ENCODE data around the gene CMTM5. TPM values are rescaled to one million over a fixed set of nuclear protein-coding genes. Genes with fewer than 3 reads are reported as not detected.
A peak's percentile ranks its signal among the peaks of the same experiment; 100 is the strongest.

The CMTM5 gene
- total RNA-seq, 1 donor from 2014 or later, result 4.3 TPM

DNA sequence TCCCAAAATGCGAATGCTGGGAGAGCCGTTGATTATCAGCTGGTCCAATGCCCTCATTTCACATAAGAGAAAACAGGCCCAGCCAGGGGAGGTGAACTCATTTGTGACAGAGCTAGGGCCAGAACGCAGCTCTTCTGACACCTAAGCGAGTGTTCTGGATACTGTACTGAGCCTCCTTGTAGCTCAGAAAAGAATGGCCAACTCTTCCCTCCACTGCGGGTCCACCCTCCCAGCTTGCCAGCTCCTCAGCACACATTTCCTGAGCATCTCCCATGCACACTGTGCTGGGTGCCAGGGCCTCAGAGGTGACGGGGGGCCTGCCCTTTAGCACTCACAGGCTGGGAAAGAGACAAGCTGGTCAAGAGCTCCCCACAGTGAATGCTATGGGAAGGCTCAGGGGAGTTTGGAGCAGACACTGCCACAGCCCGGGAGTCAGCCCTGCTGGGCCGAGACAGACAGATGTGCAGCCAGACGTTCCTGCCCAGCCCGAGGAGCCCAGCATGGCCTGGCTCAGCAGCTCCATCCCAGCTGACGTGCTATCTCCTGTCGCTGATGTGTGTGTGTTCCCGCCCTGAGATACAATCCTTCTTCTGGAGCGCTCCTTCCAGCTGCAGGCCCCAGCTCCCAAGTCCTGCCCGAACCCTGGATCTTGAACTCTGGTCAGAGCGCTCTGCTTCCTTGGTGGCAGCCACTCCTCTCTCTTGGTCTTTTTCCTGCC is 3.5 kb downstream of the CMTM5 start:
- Histone ChIP-seq H4K20me1 (ENCODE audit: low read depth) (no peaks in the 10 kb centered on the region), H3K36me3 (no peaks in the 10 kb centered on the region), H3K9me3 (ENCODE audit: low read depth) (no peaks in the 10 kb centered on the region), H3K27ac (no peak overlapping the region), H3K9ac (no peak overlapping the region), H3K27me3 (no peaks in the 10 kb centered on the region), H3F3A (ENCODE audit: low read depth) (peaks cover 12% of the 10 kb centered on the region), H3K4me3 (no peak overlapping the region), H3K4me1 (peaks cover 13% of the 10 kb centered on the region), H3K79me2 (ENCODE audit: low read depth) (no peaks in the 10 kb centered on the region), H2AFZ (replicated peaks) (no peak overlapping the region), H3K4me2 (no peak overlapping the region)
- DNase-seq (ENCODE audit: low spot score), result no peak
- Mint-ChIP-seq H3K9me3 (no peaks in the 10 kb centered on the region), H3K27me3 (ENCODE audit: insufficient read depth, low read depth) (peaks cover 9% of the 10 kb centered on the region), H3K4me3 (no peak overlapping the region), H3K36me3 (no peaks in the 10 kb centered on the region), H3K4me1 (peaks cover 31% of the 10 kb centered on the region), H3K27ac (peak overlapping the region; percentile 44)
- TF ChIP-seq, protein P1, sequence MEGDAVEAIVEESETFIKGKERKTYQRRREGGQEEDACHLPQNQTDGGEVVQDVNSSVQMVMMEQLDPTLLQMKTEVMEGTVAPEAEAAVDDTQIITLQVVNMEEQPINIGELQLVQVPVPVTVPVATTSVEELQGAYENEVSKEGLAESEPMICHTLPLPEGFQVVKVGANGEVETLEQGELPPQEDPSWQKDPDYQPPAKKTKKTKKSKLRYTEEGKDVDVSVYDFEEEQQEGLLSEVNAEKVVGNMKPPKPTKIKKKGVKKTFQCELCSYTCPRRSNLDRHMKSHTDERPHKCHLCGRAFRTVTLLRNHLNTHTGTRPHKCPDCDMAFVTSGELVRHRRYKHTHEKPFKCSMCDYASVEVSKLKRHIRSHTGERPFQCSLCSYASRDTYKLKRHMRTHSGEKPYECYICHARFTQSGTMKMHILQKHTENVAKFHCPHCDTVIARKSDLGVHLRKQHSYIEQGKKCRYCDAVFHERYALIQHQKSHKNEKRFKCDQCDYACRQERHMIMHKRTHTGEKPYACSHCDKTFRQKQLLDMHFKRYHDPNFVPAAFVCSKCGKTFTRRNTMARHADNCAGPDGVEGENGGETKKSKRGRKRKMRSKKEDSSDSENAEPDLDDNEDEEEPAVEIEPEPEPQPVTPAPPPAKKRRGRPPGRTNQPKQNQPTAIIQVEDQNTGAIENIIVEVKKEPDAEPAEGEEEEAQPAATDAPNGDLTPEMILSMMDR (IDR thresholded peaks at IDR 0.05), result peak; percentile 2
- no peak for TF ChIP-seq EZH2phosphoT487 (IDR thresholded peaks at IDR 0.05)
- no peak for TF ChIP-seq EZH2 (IDR thresholded peaks at IDR 0.05)

DNA sequence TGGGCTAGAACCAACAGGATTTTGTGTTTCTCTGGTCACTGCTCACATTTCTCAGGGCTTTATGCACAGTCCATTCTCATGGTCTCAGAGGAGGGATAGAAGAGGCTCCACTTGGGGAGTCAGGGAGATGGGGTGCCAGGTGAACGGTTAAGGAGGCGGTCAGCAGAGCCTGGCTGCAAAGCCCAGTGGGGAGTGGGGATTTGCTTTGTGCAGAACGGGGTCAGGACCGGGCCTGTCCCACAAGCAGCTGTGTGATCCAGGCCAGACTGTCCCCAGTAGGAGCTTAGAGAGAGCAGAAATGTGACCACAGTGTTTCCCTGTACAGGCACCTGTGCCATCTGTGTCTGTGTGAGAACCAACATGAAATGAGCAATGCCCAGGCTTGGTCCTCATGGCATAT is 4.1 kb downstream of the CMTM5 start:
- Mint-ChIP-seq H3K4me3 (peak overlapping the region; percentile 9), H3K27me3 (ENCODE audit: insufficient read depth, low read depth) (peaks cover 9% of the 10 kb centered on the region), H3K9me3 (no peaks in the 10 kb centered on the region), H3K36me3 (no peaks in the 10 kb centered on the region), H3K27ac (peak overlapping the region; percentile 44), H3K4me1 (peaks cover 30% of the 10 kb centered on the region)
- TF ChIP-seq EZH2phosphoT487 (IDR thresholded peaks at IDR 0.05), result no peak
- no peak for TF ChIP-seq EZH2 (IDR thresholded peaks at IDR 0.05)
- TF ChIP-seq, protein P1 (IDR thresholded peaks at IDR 0.05), result no peak
- Histone ChIP-seq H3K4me1 (peaks cover 13% of the 10 kb centered on the region), H3K36me3 (no peaks in the 10 kb centered on the region), H3K79me2 (ENCODE audit: low read depth) (no peaks in the 10 kb centered on the region), H3F3A (ENCODE audit: low read depth) (peaks cover 12% of the 10 kb centered on the region), H3K4me2 (no peak overlapping the region), H3K27ac (no peak overlapping the region), H2AFZ (replicated peaks) (no peak overlapping the region), H4K20me1 (ENCODE audit: low read depth) (no peaks in the 10 kb centered on the region), H3K9me3 (ENCODE audit: low read depth) (no peaks in the 10 kb centered on the region), H3K27me3 (no peaks in the 10 kb centered on the region), H3K9ac (no peak overlapping the region), H3K4me3 (no peak overlapping the region)
- no peak for DNase-seq (ENCODE audit: low spot score)

DNA sequence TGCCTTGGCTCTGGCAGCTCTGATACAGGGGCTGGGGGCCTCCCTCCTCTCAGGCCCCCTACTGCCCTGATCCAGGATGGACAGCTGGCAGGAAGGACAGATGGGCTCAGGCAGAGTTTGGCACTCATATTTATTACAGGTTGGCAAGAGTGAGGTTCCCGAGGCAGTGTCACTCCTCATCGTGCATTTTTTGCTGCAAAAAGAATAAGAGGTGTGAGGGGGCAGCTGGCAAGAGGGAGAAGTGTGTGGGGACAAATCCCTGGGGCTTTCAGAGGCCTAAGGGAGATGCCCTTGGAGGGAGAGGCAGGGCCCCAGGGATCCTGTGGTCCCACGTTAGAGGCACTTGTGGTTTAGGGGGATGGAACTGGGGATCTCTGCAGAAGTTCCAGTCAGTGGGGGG is 5.0 kb downstream of the CMTM5 start:
- Histone ChIP-seq H3K9ac (no peak overlapping the region), H3K9me3 (ENCODE audit: low read depth) (no peaks in the 10 kb centered on the region), H3K4me3 (no peak overlapping the region), H3K79me2 (ENCODE audit: low read depth) (no peaks in the 10 kb centered on the region), H2AFZ (replicated peaks) (no peak overlapping the region), H3K27me3 (no peaks in the 10 kb centered on the region), H3K4me2 (no peak overlapping the region), H3K36me3 (no peaks in the 10 kb centered on the region), H3F3A (ENCODE audit: low read depth) (peaks cover 3% of the 10 kb centered on the region), H4K20me1 (ENCODE audit: low read depth) (no peaks in the 10 kb centered on the region), H3K27ac (no peak overlapping the region), H3K4me1 (peaks cover 4% of the 10 kb centered on the region)
- no peak for DNase-seq (ENCODE audit: low spot score)
- no peak for TF ChIP-seq EZH2 (IDR thresholded peaks at IDR 0.05)
- TF ChIP-seq EZH2phosphoT487 (IDR thresholded peaks at IDR 0.05), result no peak
- TF ChIP-seq, protein P1 (IDR thresholded peaks at IDR 0.05), result no peak
- Mint-ChIP-seq H3K27me3 (ENCODE audit: insufficient read depth, low read depth) (peaks cover 9% of the 10 kb centered on the region), H3K27ac (peak overlapping the region; percentile 63), H3K4me1 (peaks cover 21% of the 10 kb centered on the region), H3K36me3 (no peaks in the 10 kb centered on the region), H3K4me3 (no peak overlapping the region), H3K9me3 (no peaks in the 10 kb centered on the region)
